BJ (cell line): ENCODE measurements around the gene SLCO4A1. TPM values are rescaled to one million over a fixed set of nuclear protein-coding genes. Genes with fewer than 3 reads are reported as not detected.

Experiments
- CTCF ChIA-PET: fragments of 350-600 bp; formaldehyde crosslinking; extraction: SDS; loops from one replicate; lab custom pipeline; 2021; ENCODE audit warnings: antibody characterized with exemption, inconsistent platforms; lab: Yijun Ruan, JAX
- POLR2A ChIA-PET: fragments of 300-600 bp; sonication (Branson Sonifier 250); formaldehyde crosslinking; extraction: SDS; loops from one replicate; lab custom pipeline; 2021; ENCODE audit warnings: antibody characterized with exemption; lab: Charles Lee
- DNase-seq: peaks from one replicate; pipeline ENCODE4 v3.0.0-alpha.2; 2011; ENCODE audit warnings: low read depth
- H3K27me3 ChIP-seq: 2 replicates; pipeline ENCODE4 v1.6.0; 2011; ENCODE audit warnings: low read length; ENCODE audit not compliant: control insufficient read depth, insufficient read depth
- H3K36me3 ChIP-seq: 2 replicates; pipeline ENCODE4 v1.5.1; 2011; ENCODE audit warnings: low read length; ENCODE audit not compliant: control insufficient read depth, insufficient read depth
- H3K4me3 ChIP-seq: 2 replicates; pipeline ENCODE4 v1.5.1; 2011; ENCODE audit warnings: low read depth, mild to moderate bottlenecking, control low read depth, low read length
- CTCF ChIP-seq: IDR thresholded peaks from 2 replicates; pipeline ENCODE4 v1.5.1; 2011; ENCODE audit warnings: low read depth, mild to moderate bottlenecking, control low read depth, inconsistent platforms, low read length, moderate library complexity; ENCODE audit not compliant: insufficient read depth
- polyA plus RNA-seq: library from polyadenylated mRNA; depleted of rRNA; stranded (reverse); fragments of >200 nt; gene quantifications from 2 replicates; pipeline ENCODE4 v1.2.3, GENCODE V29; 2011

The SLCO4A1 gene
- polyA plus RNA-seq, 1 experiment = 0.15 TPM

GRCh38 chr20:62710221-62710885 is 68.0 kb downstream of the SLCO4A1 start:
- POLR2A ChIA-PET = no interaction called here
- no peaks in the 10 kb centered on the region for H3K36me3 ChIP-seq
- CTCF ChIA-PET = interaction anchor here (1.5 kb wide), 1 partner anchor 81 kb away, joined by 6 read pairs; no protein-coding TSS in a partner anchor
- TF ChIP-seq CTCF = no peak
- H3K27me3 ChIP-seq = peaks cover 30% of the 10 kb centered on the region
- DNase-seq = no peak
- no peak overlapping the region for H3K4me3 ChIP-seq

- TF ChIP-seq CTCF = no peak
- DNase-seq = no peak
- ChIA-PET CTCF (interaction anchor here (0.6 to 0.9 kb wide), 2 partner anchors 10 to 46 kb away, joined by 3 read pairs; no protein-coding TSS in a partner anchor), POLR2A (no interaction called here)
- H3K27me3 ChIP-seq = peaks cover 30% of the 10 kb centered on the region
- no peak overlapping the region for H3K4me3 ChIP-seq
- H3K36me3 ChIP-seq = no peaks in the 10 kb centered on the region
Observed at GRCh38 chr20:62710886-62711702, 68.8 kb downstream of the SLCO4A1 start.

DNA sequence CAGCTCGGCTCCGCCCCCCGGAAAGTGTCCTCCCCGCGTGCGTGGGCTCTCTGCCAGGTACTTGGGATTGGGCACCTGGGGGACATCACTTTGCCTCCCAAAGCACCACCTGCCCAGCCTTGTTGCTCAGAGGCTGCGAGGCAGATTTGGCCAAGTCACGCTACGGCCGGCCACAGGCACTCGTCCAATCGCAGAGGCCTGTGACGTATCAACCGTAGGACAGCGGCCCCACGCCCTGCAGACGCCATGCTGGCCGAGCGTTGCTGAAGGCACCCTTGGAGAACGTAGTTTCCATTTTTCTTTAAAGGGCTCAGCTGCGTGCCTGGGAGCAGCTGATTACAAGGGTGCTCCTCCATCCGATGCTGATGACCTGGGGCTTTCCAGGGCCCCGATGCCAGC is 69.4 kb downstream of the SLCO4A1 start:
- ChIA-PET CTCF (interaction anchor here (0.9 kb wide), 1 partner anchor 9 kb away, joined by 3 read pairs; no protein-coding TSS in a partner anchor), POLR2A (no interaction called here)
- no peak overlapping the region for H3K4me3 ChIP-seq

GRCh38 chr20:62712606-62713005 is 70.3 kb downstream of the SLCO4A1 start:
- Histone ChIP-seq H3K4me3 (no peak overlapping the region), H3K27me3 (peaks cover 33% of the 10 kb centered on the region), H3K36me3 (no peaks in the 10 kb centered on the region)
- no peak for TF ChIP-seq CTCF
- POLR2A ChIA-PET = no interaction called here
- DNase-seq = no peak
- CTCF ChIA-PET = no interaction called here

More for the DNA sequence above, 69.4 kb downstream of the SLCO4A1 start:
- DNase-seq = no peak
- peaks cover 30% of the 10 kb centered on the region for H3K27me3 ChIP-seq
- no peak for TF ChIP-seq CTCF
- no peaks in the 10 kb centered on the region for H3K36me3 ChIP-seq

DNA sequence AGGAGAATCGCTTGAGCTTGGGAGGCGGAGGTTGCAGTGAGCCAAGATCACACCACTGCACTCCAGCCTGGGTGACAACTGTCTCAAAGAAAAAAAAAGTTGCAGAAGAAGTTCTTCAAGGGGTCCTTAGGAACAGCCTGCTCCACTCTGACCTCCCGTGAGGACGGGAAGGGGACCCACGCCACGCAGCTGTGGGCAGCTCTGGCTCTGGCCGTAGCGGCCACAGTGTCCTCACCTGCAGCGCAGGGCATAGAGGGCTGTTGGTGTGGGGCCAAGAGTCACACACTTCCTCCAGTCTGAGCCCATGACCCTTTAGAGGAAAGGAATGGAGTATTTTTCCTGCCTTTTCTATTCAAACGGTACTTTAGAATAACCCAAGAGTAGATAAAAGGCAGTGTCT is 71.7 kb downstream of the SLCO4A1 start:
- TF ChIP-seq CTCF = no peak
- CTCF ChIA-PET = no interaction called here
- POLR2A ChIA-PET = no interaction called here
- H3K36me3 ChIP-seq = no peaks in the 10 kb centered on the region
- peaks cover 28% of the 10 kb centered on the region for H3K27me3 ChIP-seq
- H3K4me3 ChIP-seq = no peak overlapping the region
- DNase-seq = no peak
